Progenitor cell of endocrine pancreas (in vitro differentiated cells): ENCODE measurements around the gene NSMCE1. TPM values are rescaled to one million over a fixed set of nuclear protein-coding genes. Genes with fewer than 3 reads are reported as not detected.

Source experiments
- DNase-seq: peaks from one replicate; pipeline ENCODE4 v3.0.0; 2021; ENCODE audit warnings: low spot score; ENCODE audit not compliant: unreplicated experiment
- H3K27ac Mint-ChIP-seq: 2 replicates; pipeline ENCODE4 v1.8.0; 2021; ENCODE audit warnings: mild to moderate bottlenecking, moderate library complexity, mixed read lengths
- H3K27me3 Mint-ChIP-seq: 2 replicates; pipeline ENCODE4 v1.8.0; 2021; ENCODE audit warnings: mixed read lengths
- H3K36me3 Mint-ChIP-seq: 2 replicates; pipeline ENCODE4 v1.8.0; 2022; ENCODE audit warnings: mixed read lengths; ENCODE audit not compliant: insufficient read depth
- H3K4me1 Mint-ChIP-seq: 2 replicates; pipeline ENCODE4 v1.8.0; 2021; ENCODE audit warnings: low read depth, mixed read lengths
- H3K4me3 Mint-ChIP-seq: 2 replicates; pipeline ENCODE4 v1.8.0; 2021; ENCODE audit warnings: low read depth, mild to moderate bottlenecking, moderate library complexity, mixed read lengths
- H3K9me3 Mint-ChIP-seq: 2 replicates; pipeline ENCODE4 v1.8.0; 2021; ENCODE audit warnings: low read depth, mixed read lengths
- CTCF ChIP-seq: fragments of 200-600 bp; sonication (generic); IDR thresholded peaks from one replicate; pipeline ENCODE4 v1.5.0; 2021; ENCODE audit warnings: antibody characterized with exemption, mild to moderate bottlenecking; ENCODE audit not compliant: unreplicated experiment
- total RNA-seq: library from RNA; stranded (reverse); gene quantifications from 2 replicates; pipeline ENCODE4 v1.2.1, GENCODE V29; 2021

Gene NSMCE1
- total RNA-seq, 1 donor from 2014 or later, result 26.2 TPM

- peaks cover 4% of the 10 kb centered on the region for H3K27me3 Mint-ChIP-seq
- H3K27ac Mint-ChIP-seq, result no peak overlapping the region
- TF ChIP-seq CTCF, result no peak
- no peak for DNase-seq
- H3K4me1 Mint-ChIP-seq, result peaks cover 1% of the 10 kb centered on the region
- no peaks in the 10 kb centered on the region for H3K9me3 Mint-ChIP-seq
- no peaks in the 10 kb centered on the region for H3K36me3 Mint-ChIP-seq
- H3K4me3 Mint-ChIP-seq, result no peak overlapping the region
These were observed 77.1 kb downstream of the NSMCE1 start for GRCh38 chr16:27191352-27191924.

DNA sequence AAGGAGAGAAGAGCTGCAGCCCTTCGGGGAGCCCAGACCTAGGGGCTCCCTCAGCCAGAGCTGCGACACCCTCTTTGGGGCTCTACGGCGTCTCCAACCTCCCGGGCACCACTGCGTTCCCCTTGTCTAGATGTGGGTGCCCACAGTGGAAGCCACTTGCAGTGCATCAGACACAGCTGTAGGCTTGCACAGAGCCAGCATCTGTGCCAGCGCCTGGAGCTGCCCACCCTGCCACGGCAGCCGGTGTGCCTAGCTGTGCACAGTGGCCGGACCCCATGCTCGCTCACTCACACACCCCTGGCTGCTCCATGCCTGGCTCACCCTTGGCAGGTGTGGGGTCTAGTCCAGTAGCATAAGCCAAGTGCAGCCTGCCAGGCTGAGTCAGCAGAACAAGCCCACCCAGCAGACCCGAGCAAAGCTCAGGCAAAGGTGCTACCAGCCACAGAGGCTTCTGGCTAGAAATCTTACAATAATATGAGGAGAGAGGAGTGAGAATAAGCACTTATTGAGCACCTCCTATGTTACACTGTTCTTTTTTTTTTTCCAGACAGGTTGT lies 78.2 kb downstream of the NSMCE1 start:
- no peak for TF ChIP-seq CTCF
- Mint-ChIP-seq H3K4me3 (no peak overlapping the region), H3K9me3 (no peaks in the 10 kb centered on the region), H3K27me3 (peaks cover 4% of the 10 kb centered on the region), H3K4me1 (peaks cover 1% of the 10 kb centered on the region), H3K36me3 (no peaks in the 10 kb centered on the region), H3K27ac (no peak overlapping the region)
- no peak for DNase-seq

DNA sequence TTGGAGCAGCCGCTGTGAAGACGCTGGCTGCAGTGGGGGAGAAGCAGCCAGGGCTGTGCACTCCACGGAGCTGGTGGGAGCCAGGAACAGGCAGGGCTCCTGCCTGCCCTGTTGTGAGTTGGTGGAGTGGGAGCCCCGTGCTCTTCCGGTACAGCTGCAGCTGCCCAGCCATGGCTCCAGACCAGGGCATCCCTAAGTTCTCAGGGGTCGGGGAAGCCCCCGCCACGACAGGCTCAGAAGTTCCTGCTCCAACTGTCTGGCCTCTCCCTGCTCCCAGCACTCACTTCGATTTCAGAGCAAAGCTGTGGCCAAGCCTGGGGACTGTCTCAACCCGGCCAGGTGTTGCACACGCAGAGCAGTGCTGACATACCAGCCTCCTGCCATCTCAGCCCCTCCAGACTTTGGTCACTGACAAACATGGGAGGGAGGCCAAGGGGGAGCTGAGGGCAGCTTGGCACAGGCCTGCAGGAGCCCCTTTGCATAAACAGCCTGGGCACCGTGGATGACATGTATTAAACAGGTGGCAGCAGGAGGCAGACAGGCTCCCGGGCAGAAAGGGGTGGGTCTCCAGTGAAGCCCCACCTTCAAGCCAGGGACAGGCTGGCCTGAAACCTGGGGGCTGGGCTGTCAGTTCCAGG lies 79.1 kb downstream of the NSMCE1 start:
- H3K4me1 Mint-ChIP-seq, result peaks cover 1% of the 10 kb centered on the region
- H3K4me3 Mint-ChIP-seq, result no peak overlapping the region
- H3K9me3 Mint-ChIP-seq, result no peaks in the 10 kb centered on the region
- peaks cover 4% of the 10 kb centered on the region for H3K27me3 Mint-ChIP-seq
- H3K27ac Mint-ChIP-seq, result no peak overlapping the region
- no peak for DNase-seq
- H3K36me3 Mint-ChIP-seq, result no peaks in the 10 kb centered on the region
- no peak for TF ChIP-seq CTCF

GRCh38 chr16:27188633-27189032 lies 79.9 kb downstream of the NSMCE1 start:
- Mint-ChIP-seq H3K27ac (no peak overlapping the region), H3K27me3 (peaks cover 4% of the 10 kb centered on the region), H3K4me1 (peaks cover 1% of the 10 kb centered on the region), H3K36me3 (no peaks in the 10 kb centered on the region), H3K9me3 (no peaks in the 10 kb centered on the region), H3K4me3 (no peak overlapping the region)
- no peak for TF ChIP-seq CTCF
- no peak for DNase-seq

DNA sequence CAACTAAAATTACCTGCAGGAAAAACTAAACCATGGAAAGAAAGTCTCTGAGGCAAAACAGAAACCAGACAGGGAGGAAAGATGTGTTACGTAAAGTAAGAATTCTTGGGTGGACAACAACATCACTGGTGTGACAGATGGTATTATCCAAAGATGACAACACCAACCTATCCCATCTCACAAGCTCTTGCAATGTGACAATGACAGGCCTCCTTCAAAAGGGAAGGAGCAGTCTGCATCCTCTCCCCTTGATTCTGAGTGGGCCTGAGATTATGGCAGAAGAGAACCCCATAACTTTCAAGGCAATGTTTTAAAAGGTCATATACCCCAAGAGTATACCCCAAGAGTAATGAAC lies 82.8 kb downstream of the NSMCE1 start:
- Mint-ChIP-seq H3K9me3 (no peaks in the 10 kb centered on the region), H3K4me1 (peaks cover 1% of the 10 kb centered on the region), H3K27me3 (peaks cover 9% of the 10 kb centered on the region), H3K27ac (peak overlapping the region; percentile 45), H3K36me3 (no peaks in the 10 kb centered on the region), H3K4me3 (no peak overlapping the region)
- no peak for TF ChIP-seq CTCF
- no peak for DNase-seq
